ENCODE data around the gene MYO5B.

The MYO5B gene

DNA sequence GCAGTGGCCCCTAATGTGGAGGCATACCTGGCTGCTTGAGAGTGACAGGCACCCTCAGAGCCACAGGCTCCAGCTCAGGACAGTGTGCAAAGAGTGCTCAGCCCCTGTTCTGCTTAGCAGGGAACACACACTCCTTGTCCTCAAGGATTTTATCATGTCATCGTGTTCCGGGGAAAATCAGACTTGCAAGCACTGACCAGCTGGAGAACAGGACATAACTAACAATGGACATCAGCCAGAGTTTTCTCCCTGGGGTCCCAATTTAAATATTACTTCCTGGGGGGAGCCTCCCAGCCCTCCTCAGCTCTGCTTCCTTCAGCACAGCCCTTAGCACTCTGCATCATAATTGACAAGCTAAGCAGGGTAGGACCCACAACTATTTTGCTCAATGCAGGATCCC is 206.2 kb downstream of the MYO5B start:
- no peak overlapping the region for H3K4me3 ChIP-seq (ENCODE audit: low read depth, low read length)
- DNase-seq (ENCODE audit: low read depth): no peak
- TF ChIP-seq CTCF (IDR thresholded peaks at IDR 0.05; ENCODE audit: insufficient read depth, low read depth, low read length, missing control alignments): no peak

GRCh38 chr18:49988101-49988500 is 206.8 kb downstream of the MYO5B start:
- H3K4me3 ChIP-seq (ENCODE audit: low read depth, low read length): no peak overlapping the region
- no peak for DNase-seq (ENCODE audit: low read depth)
- TF ChIP-seq CTCF (IDR thresholded peaks at IDR 0.05; ENCODE audit: insufficient read depth, low read depth, low read length, missing control alignments): no peak

- no peak for TF ChIP-seq CTCF (IDR thresholded peaks at IDR 0.05; ENCODE audit: insufficient read depth, low read depth, low read length, missing control alignments)
- no peak for DNase-seq (ENCODE audit: low read depth)
- H3K4me3 ChIP-seq (ENCODE audit: low read depth, low read length): no peak overlapping the region
These were observed 209.7 kb downstream of the MYO5B start for GRCh38 chr18:49985236-49985635.

- DNase-seq (ENCODE audit: low read depth): no peak
- TF ChIP-seq CTCF (IDR thresholded peaks at IDR 0.05; ENCODE audit: insufficient read depth, low read depth, low read length, missing control alignments): no peak
- H3K4me3 ChIP-seq (ENCODE audit: low read depth, low read length): no peak overlapping the region
These were observed 214.1 kb downstream of the MYO5B start for GRCh38 chr18:49980896-49981295.

DNA sequence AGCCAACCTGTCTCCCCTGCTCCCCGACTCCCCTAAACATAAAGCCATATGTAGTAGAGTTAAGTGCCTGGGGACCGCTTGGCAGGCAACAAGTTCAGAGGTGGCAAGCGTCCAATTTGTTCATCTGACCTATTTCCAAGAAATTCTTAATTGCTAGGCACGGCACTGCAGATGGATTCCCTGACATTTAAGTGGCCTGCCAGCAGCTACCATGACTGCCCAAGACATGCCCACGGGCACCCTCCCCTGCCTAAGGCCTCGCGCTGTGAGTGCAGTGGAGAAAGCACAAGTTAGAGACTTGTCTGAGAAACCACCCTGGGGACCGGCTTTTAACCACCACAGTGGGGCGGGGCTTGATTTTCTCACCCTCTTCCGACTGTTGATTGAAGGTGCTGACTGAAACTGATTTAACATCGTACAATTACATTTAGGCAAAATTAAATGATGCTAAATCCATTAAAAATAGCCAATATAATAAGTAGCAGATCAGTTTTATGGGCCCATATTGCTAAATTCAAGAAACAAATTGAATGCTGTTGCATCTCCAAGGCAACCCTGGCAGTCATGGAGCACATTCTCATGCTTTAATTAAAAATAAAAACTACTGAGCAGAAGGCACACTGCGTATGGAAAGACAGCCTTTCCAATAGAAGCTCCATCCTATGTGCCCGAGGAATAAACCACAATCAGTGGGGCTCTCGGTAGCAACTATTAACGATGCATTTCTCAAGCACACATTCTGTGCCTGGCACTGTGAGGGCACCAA is 218.0 kb downstream of the MYO5B start:
- TF ChIP-seq CTCF (IDR thresholded peaks at IDR 0.05; ENCODE audit: insufficient read depth, low read depth, low read length, missing control alignments): no peak
- no peak for DNase-seq (ENCODE audit: low read depth)

GRCh38 chr18:49976001-49976400 is 218.9 kb downstream of the MYO5B start:
- no peak for DNase-seq (ENCODE audit: low read depth)
- TF ChIP-seq CTCF (IDR thresholded peaks at IDR 0.05; ENCODE audit: insufficient read depth, low read depth, low read length, missing control alignments): no peak
- no peak overlapping the region for H3K4me3 ChIP-seq (ENCODE audit: low read depth, low read length)

More for the DNA sequence above, 218.0 kb downstream of the MYO5B start:
- H3K4me3 ChIP-seq (ENCODE audit: low read depth, low read length): no peak overlapping the region

GRCh38 chr18:49974079-49974478 is 220.9 kb downstream of the MYO5B start:
- no peak for DNase-seq (ENCODE audit: low read depth)
- no peak overlapping the region for H3K4me3 ChIP-seq (ENCODE audit: low read depth, low read length)
- no peak for TF ChIP-seq CTCF (IDR thresholded peaks at IDR 0.05; ENCODE audit: insufficient read depth, low read depth, low read length, missing control alignments)
